GM19467 (cell line): ENCODE data around the gene WASL.
"Not testable (repeated sequence)": the region's sequence is repeated elsewhere in the genome, so short reads cannot be mapped to it uniquely, and the experiment has no call there.

Source experiments
- ATAC-seq: cut with Tn5 transposase; IDR thresholded peaks from one replicate; pipeline ENCODE4 v1.9.1; 2021; ENCODE audit warnings: mild to moderate bottlenecking, moderate library complexity; ENCODE audit not compliant: unreplicated experiment

The WASL gene

DNA sequence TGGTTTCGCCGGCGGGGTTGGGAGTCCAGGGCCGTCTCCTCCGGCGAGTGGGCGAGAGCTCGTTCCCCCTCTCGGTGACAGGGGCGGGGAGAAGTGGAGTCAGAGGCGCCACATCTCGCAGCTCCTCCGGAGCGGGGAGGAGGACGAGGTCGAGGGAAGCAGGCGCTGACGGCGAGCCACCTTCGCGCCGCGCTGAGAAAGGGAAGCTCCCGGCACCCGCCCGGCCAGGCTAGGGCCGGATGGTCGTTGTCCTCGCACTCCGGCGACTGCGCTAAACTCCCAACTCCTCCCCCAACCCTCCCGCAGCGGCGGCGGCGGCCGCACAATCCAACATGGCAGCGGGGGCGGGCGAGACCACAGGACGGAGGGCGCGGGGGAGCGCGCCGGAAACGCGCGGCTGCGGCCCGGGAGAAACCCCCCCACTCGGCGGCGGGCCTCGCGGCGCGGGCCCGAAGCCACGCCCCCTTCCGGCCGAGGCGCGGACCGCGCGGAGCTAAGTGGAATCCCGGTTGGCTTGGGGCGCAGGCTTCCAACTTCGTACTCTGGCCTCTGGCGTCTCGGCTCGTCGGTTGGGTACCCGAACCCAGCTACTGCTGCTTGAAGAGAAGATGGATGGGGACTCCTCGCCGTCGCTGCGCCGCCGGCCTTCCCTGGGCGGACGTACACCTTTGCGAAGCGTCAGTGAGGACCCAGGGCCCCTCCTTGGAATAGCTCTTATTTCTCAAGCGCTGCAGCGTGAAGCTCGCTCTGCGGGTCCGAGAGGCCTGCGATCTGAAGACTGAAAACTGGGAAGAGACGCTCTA, at the start of gene WASL:
Gene WASL, minus strand, starts transcription at position 270 of the 803 bp plus-strand sequence. Its CDS starts 269 bp downstream, at position 1.
- ATAC-seq, result peak; percentile 76

DNA sequence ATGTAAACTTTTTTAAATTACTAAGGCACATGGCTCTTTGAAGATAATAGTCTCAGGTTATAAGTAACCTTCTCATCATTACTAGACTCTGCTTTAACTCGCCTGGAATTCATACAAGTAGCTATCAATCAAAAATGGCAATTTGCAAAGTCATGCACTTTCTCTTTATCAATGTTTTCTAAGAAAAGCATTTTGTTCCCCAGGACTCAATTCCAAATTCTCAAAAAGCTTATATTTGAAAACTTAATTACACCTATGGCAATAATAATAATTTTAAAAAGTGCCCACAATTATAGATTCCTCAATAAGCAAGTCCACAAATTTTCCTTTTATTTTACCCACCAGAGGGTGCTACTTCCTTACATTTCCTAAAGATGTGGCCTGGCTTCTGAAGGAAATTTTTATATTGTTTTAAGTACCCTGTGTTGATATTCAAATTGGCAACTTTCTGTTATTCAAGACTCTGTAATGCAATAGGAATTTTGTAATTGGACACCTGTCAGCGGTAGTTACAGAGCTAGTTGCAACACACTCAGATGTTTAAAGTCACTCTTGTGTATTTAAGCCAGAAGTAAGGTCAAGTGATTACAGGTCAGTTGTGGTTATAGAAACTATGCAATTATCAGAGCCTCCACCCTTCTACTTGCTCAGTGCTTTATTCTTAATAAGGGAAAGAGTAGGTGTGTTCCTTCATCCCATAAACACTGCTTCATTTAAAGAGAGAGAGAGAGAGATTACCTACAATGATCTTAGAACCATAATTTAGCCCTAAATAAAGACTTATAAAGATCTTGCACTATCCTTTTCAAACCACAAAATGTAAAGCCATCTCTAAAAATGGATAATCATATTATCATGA, 49.1 kb upstream of the WASL start:
- no peak for ATAC-seq

DNA sequence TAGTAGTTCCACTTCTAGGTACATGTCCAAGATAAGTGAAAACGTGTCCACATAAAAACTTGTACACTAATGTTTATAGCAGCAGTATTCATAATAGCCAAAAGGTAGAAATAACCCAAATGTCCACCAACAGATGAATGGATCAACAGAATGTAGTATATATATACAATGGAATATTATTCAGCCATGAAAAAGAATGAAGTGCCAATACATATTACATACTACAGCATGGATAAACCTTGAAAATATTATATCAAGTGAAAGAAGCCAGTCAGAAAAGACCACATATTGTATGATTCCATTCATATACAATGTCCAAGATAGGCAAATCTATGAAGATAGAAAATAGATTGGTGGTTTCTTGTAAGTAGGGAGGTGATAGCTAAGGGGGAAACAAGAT, 47.8 kb upstream of the WASL start:
- no peak for ATAC-seq

DNA sequence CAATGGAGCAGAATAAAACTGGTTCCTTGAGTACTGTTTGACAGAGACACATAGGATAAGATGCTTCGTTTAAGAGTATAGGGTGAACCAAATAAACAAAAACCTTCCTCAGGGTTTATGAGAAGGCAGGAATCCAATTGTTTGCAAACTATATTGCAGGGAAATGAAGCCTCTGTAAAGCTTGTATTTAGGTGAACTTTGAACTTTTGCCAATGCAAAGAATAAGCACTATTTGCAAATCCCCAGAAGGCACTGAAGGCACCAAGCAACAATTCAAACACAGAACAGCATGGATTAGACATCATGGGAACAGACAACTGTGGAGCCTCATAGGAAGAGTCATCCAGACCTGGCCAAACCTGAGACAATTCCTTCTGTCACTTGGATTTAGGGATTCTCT, 47.1 kb upstream of the WASL start:
- ATAC-seq, result no peak

DNA sequence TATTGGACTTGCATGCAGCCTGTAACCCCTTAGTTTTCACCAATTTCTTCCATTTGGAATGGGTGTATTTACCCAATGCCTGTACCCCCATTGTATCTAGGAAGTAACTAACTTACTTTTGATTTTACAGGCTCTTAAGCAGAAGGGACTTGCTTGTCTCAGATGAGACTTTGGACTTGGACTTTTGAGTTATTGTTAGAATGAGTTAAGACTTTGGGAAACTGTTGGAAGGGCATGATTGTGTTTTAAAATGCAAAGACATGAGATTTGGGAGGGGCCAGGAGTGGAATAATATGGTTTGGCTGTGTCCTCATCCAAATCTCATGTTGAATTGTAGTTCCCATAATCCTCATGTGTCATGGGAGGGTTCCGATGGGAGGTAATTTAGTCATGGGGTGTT, 46.3 kb upstream of the WASL start:
- ATAC-seq, result not testable (repeated sequence)

DNA sequence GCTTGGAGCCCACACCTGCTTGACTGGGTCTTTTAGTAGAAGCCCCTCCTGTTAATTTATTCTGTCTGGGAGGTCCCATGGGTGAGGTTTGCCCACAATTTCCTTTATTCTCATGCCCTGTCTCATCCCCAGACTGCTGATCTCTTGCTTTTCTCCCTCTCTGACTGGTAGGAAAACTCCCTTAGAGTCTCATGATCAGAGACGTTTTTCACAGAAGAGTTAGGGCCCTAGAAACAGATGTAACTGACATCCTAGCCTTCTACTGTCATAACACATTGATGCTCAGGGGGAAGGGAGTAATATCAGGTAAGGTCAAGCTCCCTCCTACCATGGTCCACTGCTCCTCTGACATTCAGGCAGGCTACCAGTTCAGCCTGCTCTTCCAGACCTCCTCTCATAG, 43.7 kb upstream of the WASL start:
- no peak for ATAC-seq

DNA sequence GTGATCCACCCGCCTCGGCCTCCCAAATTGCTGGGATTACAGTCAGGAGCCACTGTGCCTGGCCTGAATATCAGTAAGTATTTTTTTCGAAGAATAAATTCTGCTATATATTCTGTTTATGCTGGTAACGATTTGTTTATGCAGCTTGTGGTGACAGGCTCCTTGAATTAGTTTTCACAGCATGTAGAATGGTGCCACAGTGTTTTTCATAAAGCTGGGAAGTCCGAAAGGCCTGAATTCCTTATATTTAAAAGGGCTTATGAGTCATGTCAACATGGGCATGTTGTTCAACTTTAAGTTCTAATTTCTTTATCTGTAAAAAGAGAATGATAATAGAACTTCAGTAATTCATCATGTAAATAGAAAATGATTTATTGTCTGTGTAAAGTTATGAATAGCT, 42.2 kb upstream of the WASL start:
- no peak for ATAC-seq

DNA sequence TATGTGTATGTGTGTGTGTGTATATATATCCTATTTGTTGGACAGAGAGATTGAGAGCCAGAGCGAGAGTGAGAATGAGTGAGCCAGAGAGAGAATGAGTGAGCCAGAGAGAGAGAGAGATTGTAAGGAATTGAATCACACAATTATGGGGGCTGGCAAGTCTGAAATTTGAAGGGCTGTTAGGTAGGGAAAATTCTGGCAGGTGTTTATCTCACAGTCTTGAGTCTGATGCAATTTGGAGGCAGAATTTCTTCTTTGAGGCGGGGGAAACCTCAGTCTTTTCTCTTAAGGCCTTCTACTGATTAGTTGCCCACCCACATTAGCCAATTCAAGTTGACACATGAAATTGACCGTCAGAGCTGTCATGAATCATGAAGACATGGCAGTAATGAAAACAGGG, 41.0 kb upstream of the WASL start:
- no peak for ATAC-seq

DNA sequence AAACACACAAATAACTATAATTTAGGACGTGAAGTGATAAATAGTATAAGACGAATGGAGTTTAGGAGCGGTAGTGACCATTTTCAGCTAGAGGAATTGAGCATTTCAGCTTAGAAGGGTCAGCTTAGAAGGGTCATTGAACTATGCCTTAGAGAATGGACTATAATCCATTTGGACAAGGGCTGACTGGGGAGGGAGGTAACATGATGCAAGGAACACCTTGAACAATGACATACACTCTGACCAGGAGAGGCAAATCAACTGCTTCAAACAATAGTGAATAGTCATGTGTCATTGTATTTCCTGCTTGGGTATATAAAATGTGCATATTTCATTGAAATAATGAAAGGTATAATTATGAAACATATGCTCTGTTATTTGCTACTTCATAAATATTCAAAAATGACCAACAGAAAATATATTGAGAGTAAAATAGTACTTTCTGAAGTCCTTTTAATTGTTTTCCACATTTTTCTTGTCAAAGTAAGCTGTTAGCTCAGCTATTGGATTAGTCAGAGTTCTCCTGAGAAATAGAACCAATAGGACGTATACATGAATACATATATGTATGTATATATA, 40.5 kb upstream of the WASL start:
- no peak for ATAC-seq

DNA sequence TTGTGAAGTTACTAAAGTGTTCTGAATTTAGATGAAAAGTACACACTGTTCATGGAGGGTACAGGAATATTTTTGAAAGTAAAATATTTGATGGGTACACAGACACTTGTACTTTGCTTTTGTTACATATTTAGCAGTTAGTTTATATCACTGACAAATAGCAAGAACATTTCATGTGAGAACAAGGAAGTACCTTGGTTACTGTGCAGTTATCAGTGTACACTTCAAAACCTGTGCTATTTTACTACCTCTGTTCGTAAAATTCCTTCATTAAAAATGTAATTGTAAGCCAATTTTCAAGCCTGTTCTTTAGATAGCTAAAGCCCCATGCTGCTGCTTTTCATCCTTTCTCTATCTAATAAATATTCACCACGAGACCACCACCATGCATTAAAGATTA, 39.8 kb upstream of the WASL start:
- ATAC-seq, result no peak

DNA sequence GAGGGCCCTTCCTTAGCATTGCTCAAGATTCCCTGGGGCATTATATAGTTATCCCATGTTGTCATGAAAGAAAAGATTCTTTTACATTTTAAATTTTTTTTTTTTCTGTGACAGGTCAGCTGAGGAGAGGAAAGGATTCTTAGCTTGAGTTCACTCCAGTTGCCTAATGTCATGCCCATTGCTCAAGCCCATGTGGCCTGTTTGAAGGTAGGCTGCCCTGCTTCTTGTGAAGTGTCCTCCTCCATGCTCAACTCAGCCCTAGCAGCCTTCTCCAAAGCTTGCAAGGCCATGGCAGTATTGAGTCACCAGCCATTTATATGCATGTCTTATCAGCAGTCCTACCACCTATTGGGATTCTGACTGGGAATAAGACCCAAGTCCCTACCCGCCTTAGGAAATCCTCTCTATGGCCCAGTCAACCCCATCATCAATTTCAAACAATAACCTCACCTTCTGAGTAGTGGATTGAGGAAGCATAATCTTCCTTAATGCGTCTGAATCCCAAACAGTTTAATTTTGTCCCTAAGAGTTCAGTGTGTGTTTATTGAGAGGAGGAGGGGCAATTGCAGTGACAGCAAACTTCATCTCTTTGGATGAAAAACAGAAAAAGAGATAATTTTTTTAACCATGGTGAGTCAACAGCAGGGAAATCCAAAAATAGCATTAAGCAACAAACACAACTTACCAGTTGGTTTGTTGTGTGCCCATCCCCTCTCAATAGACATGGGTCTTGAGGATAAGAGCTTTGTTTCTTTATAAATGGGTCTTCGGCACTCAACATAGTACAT, 38.6 kb upstream of the WASL start:
- ATAC-seq, result no peak

DNA sequence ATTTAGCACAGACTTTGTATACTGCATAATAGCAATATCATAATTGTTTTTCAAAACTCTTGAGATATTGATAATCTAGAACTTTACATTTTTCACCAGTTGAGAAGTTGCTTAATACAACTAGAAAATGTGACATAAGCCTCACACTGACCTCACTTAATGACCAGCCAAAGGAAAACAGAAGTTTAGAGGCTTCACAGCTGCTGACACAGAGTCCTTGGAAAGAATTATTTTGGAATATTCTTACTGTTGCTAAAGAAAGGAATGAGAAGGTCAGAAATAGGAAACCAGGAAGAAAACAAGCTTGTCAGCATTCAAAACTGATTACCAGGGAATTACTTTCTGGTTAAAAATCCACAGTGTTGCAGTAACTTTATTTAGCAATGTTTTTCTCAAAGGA, 35.5 kb upstream of the WASL start:
- no peak for ATAC-seq

DNA sequence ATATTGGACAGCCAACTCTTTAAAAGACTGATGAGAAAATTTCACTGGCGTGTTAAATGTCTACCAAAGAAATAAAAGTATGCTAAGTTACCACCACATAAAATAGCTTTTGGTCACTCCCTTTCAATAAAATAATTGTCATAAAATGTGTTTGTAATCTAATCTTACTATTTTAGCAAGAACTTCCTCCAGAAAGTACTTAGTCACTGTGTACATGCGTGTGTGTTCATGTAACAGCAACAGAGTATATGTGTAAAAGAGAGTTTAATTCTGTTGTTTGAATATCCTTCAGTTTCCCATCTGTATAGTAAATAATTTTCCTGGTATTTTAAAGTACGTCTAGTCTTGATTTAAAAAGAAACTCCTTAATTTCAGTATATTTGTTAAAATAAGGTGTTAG, 35.0 kb upstream of the WASL start:
- no peak for ATAC-seq

DNA sequence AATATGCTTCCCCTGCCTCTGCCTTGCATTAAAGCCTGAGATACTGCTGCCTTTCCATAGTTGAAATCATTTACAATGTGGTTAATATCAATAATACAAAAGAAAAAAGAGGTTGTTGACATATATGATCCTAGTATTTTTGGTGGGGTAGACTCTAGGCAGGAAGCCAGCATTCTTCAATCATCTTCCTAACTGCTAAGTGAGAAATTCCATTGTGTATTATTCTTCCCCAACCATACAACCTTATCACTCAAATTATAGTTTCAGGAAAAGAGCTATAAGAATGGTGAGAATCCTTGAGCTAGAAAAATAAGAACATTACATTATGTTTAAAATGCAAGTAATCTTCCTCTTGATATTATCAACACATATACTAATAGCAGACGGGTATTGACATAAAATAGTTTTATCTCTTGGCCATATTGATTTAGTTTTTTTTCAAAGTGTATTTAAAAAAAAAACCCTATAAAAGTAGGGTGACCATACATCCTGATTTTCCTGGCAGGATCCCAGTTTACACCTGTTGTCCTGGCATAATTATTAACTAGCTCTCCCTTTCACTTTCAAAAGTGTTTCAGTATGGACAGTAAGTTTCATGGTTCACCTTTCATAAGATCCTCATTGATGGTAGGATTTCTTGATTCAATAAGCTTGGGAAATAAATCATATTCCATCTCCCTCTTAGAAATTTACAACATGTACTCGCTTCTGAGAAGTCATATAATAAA, 33.4 kb upstream of the WASL start:
- no peak for ATAC-seq

DNA sequence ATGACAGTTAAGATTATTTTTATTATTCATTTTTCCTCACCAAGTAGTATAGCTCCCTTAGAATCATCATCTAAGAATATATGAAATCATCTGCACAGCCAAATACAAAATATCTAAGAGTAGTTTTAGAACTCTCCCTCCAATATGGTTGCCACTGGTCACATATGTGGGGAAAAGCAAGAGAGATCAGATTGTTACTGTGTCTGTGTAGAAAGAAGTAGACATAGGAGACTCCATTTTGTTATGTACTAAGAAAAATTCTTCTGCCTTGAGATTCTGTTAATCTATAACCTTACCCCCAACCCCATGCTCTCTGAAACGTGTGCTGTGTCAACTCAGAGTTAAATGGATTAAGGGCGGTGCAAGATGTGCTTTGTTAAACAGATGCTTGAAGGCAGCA, 31.7 kb upstream of the WASL start:
- not testable (repeated sequence) for ATAC-seq

DNA sequence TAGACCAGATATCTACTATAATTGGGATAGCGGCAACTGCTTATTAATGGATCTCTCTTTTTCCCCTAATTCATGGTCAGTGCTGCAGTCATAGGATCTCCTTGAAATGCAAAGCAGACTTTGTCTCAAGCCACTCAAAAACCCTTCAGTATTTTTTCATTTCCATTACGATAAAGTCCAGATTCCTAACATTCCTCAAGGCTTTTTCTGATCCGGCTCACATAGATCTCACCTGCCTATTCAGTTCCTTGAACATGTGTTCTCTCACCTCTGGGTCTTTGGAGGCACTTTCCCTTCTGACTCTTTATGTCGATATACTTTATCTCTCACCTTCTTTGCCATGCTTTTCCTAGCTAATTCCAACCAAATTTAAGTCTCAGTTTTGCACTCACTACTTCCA, 25.7 kb upstream of the WASL start:
- no peak for ATAC-seq

DNA sequence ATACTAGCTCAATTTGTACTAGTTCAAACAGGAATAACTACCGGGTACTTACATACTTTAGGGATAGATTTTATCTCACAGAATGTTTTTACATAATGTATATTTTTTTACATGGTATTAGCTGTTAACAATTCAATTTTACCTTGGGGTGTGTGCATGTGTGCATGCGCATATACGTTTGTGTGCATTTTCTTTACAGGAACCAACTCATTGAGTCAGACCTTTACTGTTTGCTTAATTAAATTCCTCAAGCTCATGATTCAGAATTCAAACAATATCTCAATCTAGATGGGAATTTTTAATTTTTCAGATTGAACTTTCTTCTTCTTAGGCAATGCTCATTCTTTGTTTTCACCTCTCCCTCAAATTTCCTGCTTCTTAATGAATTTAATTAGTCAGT, 24.7 kb upstream of the WASL start:
- no peak for ATAC-seq

DNA sequence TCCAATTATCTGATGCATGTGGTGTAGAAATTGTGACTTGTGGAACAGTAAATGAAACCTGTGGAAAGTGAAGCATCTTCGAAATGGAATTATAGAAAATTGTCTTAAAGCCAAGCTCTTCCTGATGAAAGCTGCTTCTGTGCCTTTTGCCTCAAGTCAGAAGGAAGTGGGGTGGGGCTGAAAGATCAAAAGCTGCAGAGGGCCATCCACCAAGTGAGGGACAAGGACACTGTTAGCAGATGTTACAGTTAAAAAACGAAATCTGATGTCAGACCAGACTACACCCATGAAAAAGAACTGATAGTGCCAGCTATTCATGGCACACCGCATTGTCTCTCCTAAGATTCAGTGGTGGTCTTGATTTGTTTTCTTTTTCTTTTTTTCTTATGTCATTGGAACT, 23.8 kb upstream of the WASL start:
- no peak for ATAC-seq

DNA sequence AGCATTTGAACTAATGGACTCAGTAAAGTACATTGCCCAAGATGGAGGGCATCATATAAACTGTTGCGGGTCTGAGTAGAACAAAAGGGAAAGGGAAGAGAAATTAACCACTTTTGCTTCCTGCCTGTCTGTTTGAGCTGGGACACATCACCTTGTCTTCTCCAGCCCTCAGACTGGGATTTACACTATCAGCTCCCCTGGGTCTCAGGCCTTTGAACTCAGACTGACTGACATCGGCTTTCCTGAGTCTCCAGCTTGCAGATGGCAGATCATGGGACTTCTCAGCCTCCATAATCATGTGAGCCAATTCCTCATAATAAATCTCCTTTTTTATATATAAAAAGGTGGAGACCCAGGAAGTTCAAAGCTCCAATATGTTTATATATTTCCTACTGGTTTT, 23.0 kb upstream of the WASL start:
- ATAC-seq, result no peak

DNA sequence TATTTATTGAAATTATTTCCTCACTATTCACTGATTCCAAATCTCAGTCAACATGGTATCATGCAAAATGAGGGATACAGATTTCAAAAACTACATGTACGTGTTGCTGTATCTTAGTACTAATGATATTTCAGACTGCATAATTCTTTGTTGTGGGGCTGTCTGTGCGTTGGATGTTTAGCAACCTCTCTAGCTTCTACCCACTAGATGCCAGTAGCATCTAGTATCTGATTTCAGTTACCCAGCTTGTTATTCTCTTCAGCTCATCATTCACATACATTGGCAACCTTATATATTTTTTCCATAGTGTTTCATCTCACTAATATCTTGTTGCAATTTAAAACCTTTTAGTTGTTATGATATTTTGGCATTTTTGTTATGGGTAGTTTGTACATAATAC, 22.5 kb upstream of the WASL start:
- ATAC-seq, result no peak
